Activated CD4-positive, alpha-beta T cell treated with anti-CD3 and anti-CD28 coated beads, Interleukin-2, amount 10 ng/mL, durations not matched to agents 7 days and 5 days (primary cell): ENCODE data around the gene SIGLEC7. TPM values are rescaled to one million over a fixed set of nuclear protein-coding genes. Genes with fewer than 3 reads are reported as not detected.

Experiments
- CTCF ChIA-PET: fragments of 350-600 bp; sonication (Branson Sonifier 250); formaldehyde crosslinking; loops from one replicate; lab custom pipeline; 2021; ENCODE audit warnings: antibody characterized with exemption; lab: Charles Lee
- POLR2A ChIA-PET: fragments of 350-600 bp; sonication (Branson Sonifier 250); formaldehyde crosslinking; loops from one replicate; lab custom pipeline; 2021; ENCODE audit warnings: antibody characterized with exemption; lab: Charles Lee
- DNase-seq: peaks from one replicate; pipeline ENCODE4 v3.0.0-alpha.2; 2020
- H3K27ac Mint-ChIP-seq: one replicate; pipeline ENCODE4 v1.8.0; 2021; ENCODE audit warnings: mild to moderate bottlenecking, moderate library complexity, mixed read lengths
- H3K27me3 Mint-ChIP-seq: one replicate; pipeline ENCODE4 v1.8.0; 2021; ENCODE audit warnings: mixed read lengths
- H3K36me3 Mint-ChIP-seq: one replicate; pipeline ENCODE4 v1.8.0; 2021; ENCODE audit warnings: low read depth, mixed read lengths
- H3K4me1 Mint-ChIP-seq: one replicate; pipeline ENCODE4 v1.8.0; 2021; ENCODE audit warnings: mixed read lengths
- H3K4me3 Mint-ChIP-seq: one replicate; pipeline ENCODE4 v1.8.0; 2021; ENCODE audit warnings: mild to moderate bottlenecking, moderate library complexity, mixed read lengths
- H3K9me3 Mint-ChIP-seq: one replicate; pipeline ENCODE4 v1.8.0; 2021; ENCODE audit warnings: mixed read lengths
- total RNA-seq, 2 experiments: library from RNA; stranded (reverse); gene quantifications; one replicate each; pipeline ENCODE4 v1.2.3, GENCODE V29; 2021

Gene SIGLEC7
- total RNA-seq, 2 experiments from 2014 or later = not detected

GRCh38 chr19:51122112-51122981, 19.8 kb upstream of the SIGLEC7 start:
- Mint-ChIP-seq H3K4me3 (no peak overlapping the region), H3K9me3 (peaks cover 3% of the 10 kb centered on the region), H3K27ac (peak overlapping the region; percentile 95), H3K36me3 (peaks cover 11% of the 10 kb centered on the region), H3K27me3 (peaks cover 6% of the 10 kb centered on the region), H3K4me1 (peaks cover 66% of the 10 kb centered on the region)
- ChIA-PET CTCF (no interaction called here), POLR2A (no interaction called here)
- no peak for DNase-seq

- POLR2A ChIA-PET = no interaction called here
- Mint-ChIP-seq H3K9me3 (peaks cover 3% of the 10 kb centered on the region), H3K4me1 (peaks cover 75% of the 10 kb centered on the region), H3K4me3 (peak overlapping the region; percentile 33), H3K27ac (peak overlapping the region; percentile 95), H3K27me3 (peaks cover 4% of the 10 kb centered on the region), H3K36me3 (peaks cover 11% of the 10 kb centered on the region)
- DNase-seq = peak; percentile 77
- CTCF ChIA-PET = no interaction called here
Observed at GRCh38 chr19:51123381-51123800, 18.7 kb upstream of the SIGLEC7 start.

GRCh38 chr19:51123802-51124201, 18.3 kb upstream of the SIGLEC7 start:
- DNase-seq = no peak
- Mint-ChIP-seq H3K27me3 (peaks cover 4% of the 10 kb centered on the region), H3K4me1 (peaks cover 79% of the 10 kb centered on the region), H3K27ac (peak overlapping the region; percentile 95), H3K4me3 (peak overlapping the region; percentile 33), H3K36me3 (peaks cover 11% of the 10 kb centered on the region), H3K9me3 (peaks cover 3% of the 10 kb centered on the region)
- ChIA-PET POLR2A (no interaction called here), CTCF (no interaction called here)

GRCh38 chr19:51124216-51124615, 17.9 kb upstream of the SIGLEC7 start:
- ChIA-PET POLR2A (no interaction called here), CTCF (no interaction called here)
- H3K4me3 Mint-ChIP-seq = peak overlapping the region; percentile 18
- peaks cover under 1% of the 10 kb centered on the region for H3K27me3 Mint-ChIP-seq
- peak overlapping the region; percentile 95 for H3K27ac Mint-ChIP-seq
- peaks cover 11% of the 10 kb centered on the region for H3K36me3 Mint-ChIP-seq
- DNase-seq = no peak
- peaks cover 3% of the 10 kb centered on the region for H3K9me3 Mint-ChIP-seq
- peaks cover 76% of the 10 kb centered on the region for H3K4me1 Mint-ChIP-seq

- POLR2A ChIA-PET = no interaction called here
- no peaks in the 10 kb centered on the region for H3K27me3 Mint-ChIP-seq
- peaks cover 11% of the 10 kb centered on the region for H3K36me3 Mint-ChIP-seq
- H3K27ac Mint-ChIP-seq = peak within 1 kb of the TSS; percentile 95
- CTCF ChIA-PET = no interaction called here
- no peak for DNase-seq
- peaks cover 3% of the 10 kb centered on the region for H3K9me3 Mint-ChIP-seq
- H3K4me3 Mint-ChIP-seq = peak within 1 kb of the TSS; percentile 18
- H3K4me1 Mint-ChIP-seq = peaks cover 72% of the 10 kb centered on the region
Observed at GRCh38 chr19:51124729-51125128, 17.4 kb upstream of the SIGLEC7 start, which contains the start of gene SIGLEC9. Gene SIGLEC9, plus strand, starts transcription at chr19:51124906. Its CDS starts 69 bp downstream, at chr19:51124975.

- Mint-ChIP-seq H3K9me3 (peaks cover 3% of the 10 kb centered on the region), H3K27ac (peak overlapping the region; percentile 95), H3K4me1 (peaks cover 71% of the 10 kb centered on the region), H3K27me3 (no peaks in the 10 kb centered on the region), H3K36me3 (peaks cover 11% of the 10 kb centered on the region), H3K4me3 (no peak overlapping the region)
- DNase-seq = no peak
- CTCF ChIA-PET = no interaction called here
- POLR2A ChIA-PET = no interaction called here
Observed at GRCh38 chr19:51125421-51126075, 16.6 kb upstream of the SIGLEC7 start.

GRCh38 chr19:51127032-51127431, 15.1 kb upstream of the SIGLEC7 start:
- no peak for DNase-seq
- H3K36me3 Mint-ChIP-seq = peaks cover 8% of the 10 kb centered on the region
- ChIA-PET POLR2A (no interaction called here), CTCF (no interaction called here)
- peak overlapping the region; percentile 44 for H3K27ac Mint-ChIP-seq
- peaks cover 76% of the 10 kb centered on the region for H3K4me1 Mint-ChIP-seq
- H3K4me3 Mint-ChIP-seq = no peak overlapping the region
- H3K9me3 Mint-ChIP-seq = peaks cover under 1% of the 10 kb centered on the region
- no peaks in the 10 kb centered on the region for H3K27me3 Mint-ChIP-seq

- no peaks in the 10 kb centered on the region for H3K27me3 Mint-ChIP-seq
- ChIA-PET CTCF (no interaction called here), POLR2A (no interaction called here)
- peak overlapping the region; percentile 44 for H3K27ac Mint-ChIP-seq
- no peak overlapping the region for H3K4me3 Mint-ChIP-seq
- H3K36me3 Mint-ChIP-seq = peaks cover 4% of the 10 kb centered on the region
- peaks cover 75% of the 10 kb centered on the region for H3K4me1 Mint-ChIP-seq
- DNase-seq = no peak
- no peaks in the 10 kb centered on the region for H3K9me3 Mint-ChIP-seq
Observed at GRCh38 chr19:51127755-51128154, 14.3 kb upstream of the SIGLEC7 start.

GRCh38 chr19:51128227-51128626, 13.9 kb upstream of the SIGLEC7 start:
- H3K27ac Mint-ChIP-seq = peak overlapping the region; percentile 57
- no peaks in the 10 kb centered on the region for H3K27me3 Mint-ChIP-seq
- no peak for DNase-seq
- H3K9me3 Mint-ChIP-seq = no peaks in the 10 kb centered on the region
- H3K36me3 Mint-ChIP-seq = peaks cover 3% of the 10 kb centered on the region
- no peak overlapping the region for H3K4me3 Mint-ChIP-seq
- ChIA-PET POLR2A (no interaction called here), CTCF (no interaction called here)
- H3K4me1 Mint-ChIP-seq = peaks cover 71% of the 10 kb centered on the region

- H3K4me1 Mint-ChIP-seq = peaks cover 56% of the 10 kb centered on the region
- peak overlapping the region; percentile 46 for H3K27ac Mint-ChIP-seq
- H3K27me3 Mint-ChIP-seq = peaks cover 2% of the 10 kb centered on the region
- no peak for DNase-seq
- no peaks in the 10 kb centered on the region for H3K36me3 Mint-ChIP-seq
- POLR2A ChIA-PET = interaction anchor here (0.6 kb wide), 1 partner anchor 105 kb away, joined by 5 read pairs; no protein-coding TSS in a partner anchor
- peaks cover 5% of the 10 kb centered on the region for H3K9me3 Mint-ChIP-seq
- CTCF ChIA-PET = no interaction called here
- H3K4me3 Mint-ChIP-seq = no peak overlapping the region
Observed at GRCh38 chr19:51129716-51130115, 12.4 kb upstream of the SIGLEC7 start.

GRCh38 chr19:51131780-51132680, 10.1 kb upstream of the SIGLEC7 start:
- no peaks in the 10 kb centered on the region for H3K36me3 Mint-ChIP-seq
- peaks cover 49% of the 10 kb centered on the region for H3K4me1 Mint-ChIP-seq
- ChIA-PET CTCF (no interaction called here), POLR2A (no interaction called here)
- peak overlapping the region; percentile 88 for H3K27ac Mint-ChIP-seq
- peak; percentile 50 for DNase-seq
- peaks cover 12% of the 10 kb centered on the region for H3K9me3 Mint-ChIP-seq
- peaks cover 2% of the 10 kb centered on the region for H3K27me3 Mint-ChIP-seq
- peak overlapping the region; percentile 39 for H3K4me3 Mint-ChIP-seq

- no peaks in the 10 kb centered on the region for H3K36me3 Mint-ChIP-seq
- CTCF ChIA-PET = interaction anchor here (0.6 to 2.0 kb wide), 3 partner anchors 10 to 50 kb away, joined by 3 to 5 read pairs (median 3); no protein-coding TSS in a partner anchor
- peaks cover 38% of the 10 kb centered on the region for H3K4me1 Mint-ChIP-seq
Observed at GRCh38 chr19:51135004-51135403, 7.1 kb upstream of the SIGLEC7 start.

More at GRCh38 chr19:51135004-51135403, 7.1 kb upstream of the SIGLEC7 start:
- POLR2A ChIA-PET = no interaction called here
- Mint-ChIP-seq H3K27me3 (peaks cover 5% of the 10 kb centered on the region), H3K27ac (no peak overlapping the region), H3K4me3 (no peak overlapping the region), H3K9me3 (peaks cover 12% of the 10 kb centered on the region)
- DNase-seq = no peak
